ENCODE results near the gene PRDM11. TPM values are rescaled to one million over a fixed set of nuclear protein-coding genes. Genes with fewer than 3 reads are reported as not detected.

PRDM11 gene
- total RNA-seq, 4 donors from 2014 or later, result 5.0 to 15.4 (median 9.5) TPM

GRCh38 chr11:45152740-45153595 is 6.5 kb downstream of the PRDM11 start:
- DNase-seq, result no peak
- Histone ChIP-seq H3K4me1 (peaks cover 8 to 18% of the 10 kb centered on the region in 2 donors), H3K27ac (no peak overlapping the region), H3K27me3 (no peaks in the 10 kb centered on the region), H3K36me3 (no peaks in the 10 kb centered on the region), H3K9me3 (no peaks in the 10 kb centered on the region), H3K4me3 (no peak overlapping the region)
- intact Hi-C loops (cut with DNase I; ENCODE audit: low total_unique reads), result no loop called here
- no peak for ATAC-seq
- TF ChIP-seq POLR2A (IDR thresholded peaks at IDR 0.05), result no peak
- no peak for TF ChIP-seq CTCF (IDR thresholded peaks at IDR 0.05 in 4 of 5, conservative IDR thresholded peaks at IDR 0.05 in 1 of 5)
- in situ Hi-C loops (cut with MboI; ENCODE audit: low sequenced_read_pairs in 4 of 4), result no loop called here

- Histone ChIP-seq H3K4me3 (no peak overlapping the region), H3K27me3 (no peaks in the 10 kb centered on the region), H3K27ac (no peak overlapping the region), H3K9me3 (no peaks in the 10 kb centered on the region), H3K4me1 (peaks cover 11 to 21% of the 10 kb centered on the region in 2 donors), H3K36me3 (no peaks in the 10 kb centered on the region)
- intact Hi-C loops (cut with DNase I; ENCODE audit: low total_unique reads), result no loop called here
- in situ Hi-C loops (cut with MboI; ENCODE audit: low sequenced_read_pairs in 4 of 4), result no loop called here
- no peak for ATAC-seq
- no peak for DNase-seq
- TF ChIP-seq CTCF (IDR thresholded peaks at IDR 0.05 in 4 of 5, conservative IDR thresholded peaks at IDR 0.05 in 1 of 5), result no peak
- TF ChIP-seq POLR2A (IDR thresholded peaks at IDR 0.05), result no peak
These were observed 7.8 kb downstream of the PRDM11 start for GRCh38 chr11:45154276-45154675.

GRCh38 chr11:45155058-45155551 is 8.7 kb downstream of the PRDM11 start:
- in situ Hi-C loops (cut with MboI; ENCODE audit: low sequenced_read_pairs in 4 of 4), result no loop called here
- H3K27ac ChIP-seq, result peak overlapping the region in 1 of 4 donors; percentile 31

GRCh38 chr11:45155627-45156180 is 9.3 kb downstream of the PRDM11 start:
- intact Hi-C loops (cut with DNase I; ENCODE audit: low total_unique reads) (no loop called here), in situ Hi-C loops (cut with MboI; ENCODE audit: low sequenced_read_pairs in 4 of 4) (no loop called here)
- no peak for DNase-seq
- H3K9me3 ChIP-seq, result no peaks in the 10 kb centered on the region
- H3K36me3 ChIP-seq, result no peaks in the 10 kb centered on the region
- H3K27ac ChIP-seq, result no peak overlapping the region
- ATAC-seq, result no peak
- no peak overlapping the region for H3K4me3 ChIP-seq
- peaks cover 14 to 25% of the 10 kb centered on the region in 2 donors for H3K4me1 ChIP-seq
- TF ChIP-seq CTCF (IDR thresholded peaks at IDR 0.05 in 4 of 5, conservative IDR thresholded peaks at IDR 0.05 in 1 of 5) (no peak), POLR2A (IDR thresholded peaks at IDR 0.05) (no peak)
- no peaks in the 10 kb centered on the region for H3K27me3 ChIP-seq

More at GRCh38 chr11:45155058-45155551, 8.7 kb downstream of the PRDM11 start:
- ATAC-seq, result no peak
- Histone ChIP-seq H3K4me3 (no peak overlapping the region), H3K9me3 (no peaks in the 10 kb centered on the region), H3K36me3 (no peaks in the 10 kb centered on the region), H3K4me1 (peaks cover 14 to 25% of the 10 kb centered on the region in 2 donors), H3K27me3 (no peaks in the 10 kb centered on the region)
- no peak for TF ChIP-seq POLR2A (IDR thresholded peaks at IDR 0.05)
- TF ChIP-seq CTCF (IDR thresholded peaks at IDR 0.05 in 4 of 5, conservative IDR thresholded peaks at IDR 0.05 in 1 of 5), result no peak
- intact Hi-C loops (cut with DNase I; ENCODE audit: low total_unique reads), result no loop called here
- DNase-seq, result no peak

All from gastrocnemius medialis (tissue), 4 donors.